Cerebellar nuclear complex (tissue), 1 donor: ENCODE data around the gene CTNNA3.
"Not testable (repeated sequence)": the region's sequence is repeated elsewhere in the genome, so short reads cannot be mapped to it uniquely, and the experiment has no call there.

Experiments used
- DNase-seq, 2 experiments: peaks; one replicate each; lab custom pipeline; 2025; lab: John Stamatoyannopoulos, UW

Gene CTNNA3

GRCh38 chr10:67696029-67696428 is at the start of gene CTNNA3:
Gene CTNNA3 (minus strand): TSS chr10:67696195.
- DNase-seq, result no peak

- DNase-seq, result no peak
Observed at GRCh38 chr10:67735430-67735829, 39.4 kb upstream of the CTNNA3 start.

- no peak for DNase-seq
Observed at GRCh38 chr10:67733511-67733910, 37.5 kb upstream of the CTNNA3 start.

DNA sequence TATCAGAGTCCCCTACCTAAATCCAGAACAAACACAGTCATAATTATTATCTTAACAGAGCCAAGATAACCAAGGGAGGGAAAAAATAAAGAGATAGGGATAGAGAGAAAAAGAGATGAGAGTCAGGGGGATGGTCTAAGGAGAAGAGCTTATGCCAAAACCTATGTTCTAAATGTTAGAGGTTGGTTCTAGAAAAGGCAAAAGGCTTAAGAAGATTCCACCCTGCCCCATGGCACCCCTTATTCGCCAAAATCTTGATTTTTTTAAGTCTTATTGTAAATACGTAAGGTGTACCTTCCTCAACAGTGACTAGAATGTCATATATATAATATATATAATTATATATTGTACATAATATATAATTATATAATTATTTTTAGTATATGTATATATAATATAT is 29.6 kb upstream of the CTNNA3 start:
- no peak for DNase-seq

GRCh38 chr10:67723601-67724000 is 27.6 kb upstream of the CTNNA3 start:
- no peak for DNase-seq

DNA sequence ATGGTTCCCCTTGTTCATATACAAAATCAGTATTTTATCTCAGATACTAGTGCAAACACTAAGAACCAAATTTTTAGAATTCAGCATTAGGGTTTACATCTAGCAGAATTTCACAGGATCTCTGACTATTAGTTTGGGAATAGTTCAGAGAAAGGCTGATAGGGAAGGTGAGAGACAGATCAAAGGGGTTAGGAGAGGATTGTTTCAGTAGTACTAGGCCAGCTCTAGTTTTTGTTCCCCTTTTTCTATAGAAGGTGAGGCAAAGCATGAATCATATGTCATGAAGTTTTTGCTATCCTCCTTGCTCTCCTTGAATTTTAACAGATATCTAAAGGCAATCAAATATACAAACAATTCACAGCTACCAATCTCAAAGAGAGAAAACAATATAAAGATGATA is 26.1 kb upstream of the CTNNA3 start:
- DNase-seq, result no peak

DNA sequence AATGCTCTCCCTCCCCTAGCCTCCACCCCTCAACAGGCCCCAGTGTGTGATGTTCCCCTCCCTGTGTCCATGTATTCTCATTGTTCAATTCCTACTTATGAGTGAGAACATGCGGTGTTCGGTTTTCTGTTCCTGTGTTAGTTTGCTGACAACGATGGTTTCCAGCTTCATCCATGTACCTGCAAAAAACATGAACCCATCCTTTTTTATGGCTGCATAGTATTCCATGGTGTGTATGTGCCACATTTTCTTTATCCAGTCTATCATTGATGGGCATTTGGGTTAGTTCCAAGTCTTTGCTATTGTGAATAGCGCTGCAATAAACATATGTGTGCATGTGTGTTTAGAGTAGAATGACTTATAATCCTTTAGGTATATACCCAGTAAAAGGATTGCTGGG is 20.5 kb upstream of the CTNNA3 start:
- DNase-seq, result not testable (repeated sequence)

DNA sequence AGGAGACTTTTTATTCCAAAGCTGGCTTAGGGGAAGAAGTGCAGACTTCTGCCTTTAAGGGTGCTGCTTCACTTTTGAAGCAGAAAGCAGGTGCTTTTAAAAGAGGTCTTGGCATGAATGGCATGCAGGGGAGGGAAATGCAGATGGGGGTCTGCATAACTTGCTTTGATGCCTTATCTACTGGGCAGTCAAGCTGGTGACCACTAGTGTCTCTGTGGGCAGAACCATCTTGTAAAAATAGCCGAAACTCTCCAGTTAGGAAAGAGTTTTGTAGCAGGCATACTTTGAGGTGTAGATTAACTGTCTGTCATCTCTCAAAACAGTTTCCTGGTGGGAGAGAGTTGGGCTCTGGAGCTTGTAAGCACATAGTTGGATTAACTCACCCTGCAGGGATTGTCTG is 9.9 kb upstream of the CTNNA3 start:
- no peak for DNase-seq

- not testable (repeated sequence) for DNase-seq
Observed at GRCh38 chr10:67699613-67700270, 3.7 kb upstream of the CTNNA3 start.

GRCh38 chr10:67698164-67698563 is 2.2 kb upstream of the CTNNA3 start:
- DNase-seq, result no peak

- DNase-seq, result peak in 1 of 2 experiments; percentile 9
Observed at GRCh38 chr10:67697724-67698131, 1.7 kb upstream of the CTNNA3 start.

- DNase-seq, result no peak
Observed at GRCh38 chr10:67696679-67697078, 684 bp upstream of the CTNNA3 start.

GRCh38 chr10:67695555-67695954 is 440 bp downstream of the CTNNA3 start:
- DNase-seq, result no peak

- DNase-seq, result not testable (repeated sequence)
Observed at GRCh38 chr10:67691861-67692260, 4.1 kb downstream of the CTNNA3 start.

GRCh38 chr10:67690540-67690939 is 5.5 kb downstream of the CTNNA3 start:
- not testable (repeated sequence) for DNase-seq

- DNase-seq, result not testable (repeated sequence)
Observed at GRCh38 chr10:67684140-67684539, 11.9 kb downstream of the CTNNA3 start.

- DNase-seq, result no peak
Observed at GRCh38 chr10:67678335-67678974, 17.5 kb downstream of the CTNNA3 start.

- no peak for DNase-seq
Observed at GRCh38 chr10:67676208-67676825, 19.7 kb downstream of the CTNNA3 start.

DNA sequence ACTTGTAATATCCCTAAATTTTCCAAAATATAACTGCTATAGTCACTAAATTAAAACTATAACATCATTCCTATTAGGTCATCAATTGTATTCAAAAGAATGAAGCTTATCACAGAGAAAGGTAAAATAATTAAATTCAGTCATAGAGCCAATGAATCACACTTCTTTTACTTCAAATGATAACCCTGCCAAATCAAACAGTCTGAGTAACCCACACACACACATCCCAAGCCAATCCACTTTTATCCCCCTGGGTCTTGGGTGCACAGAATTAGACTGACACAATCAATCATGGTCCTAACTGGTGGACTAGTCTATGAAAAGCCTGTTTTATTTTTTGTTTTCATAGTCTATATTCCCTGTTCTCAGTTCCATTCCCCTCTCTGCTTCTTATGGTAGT is 25.6 kb downstream of the CTNNA3 start:
- DNase-seq, result no peak

GRCh38 chr10:67669978-67670377 is 26.0 kb downstream of the CTNNA3 start:
- DNase-seq, result no peak

- DNase-seq, result no peak
Observed at GRCh38 chr10:67668448-67668847, 27.5 kb downstream of the CTNNA3 start.

GRCh38 chr10:67667035-67667425 is 29.0 kb downstream of the CTNNA3 start:
- DNase-seq, result no peak

- no peak for DNase-seq
Observed at GRCh38 chr10:67666416-67667034, 29.5 kb downstream of the CTNNA3 start.
